ENCODE measurements around the gene UNC93A.
"Not testable (repeated sequence)": the region's sequence is repeated elsewhere in the genome, so short reads cannot be mapped to it uniquely, and the experiment has no call there.

Gene UNC93A

DNA sequence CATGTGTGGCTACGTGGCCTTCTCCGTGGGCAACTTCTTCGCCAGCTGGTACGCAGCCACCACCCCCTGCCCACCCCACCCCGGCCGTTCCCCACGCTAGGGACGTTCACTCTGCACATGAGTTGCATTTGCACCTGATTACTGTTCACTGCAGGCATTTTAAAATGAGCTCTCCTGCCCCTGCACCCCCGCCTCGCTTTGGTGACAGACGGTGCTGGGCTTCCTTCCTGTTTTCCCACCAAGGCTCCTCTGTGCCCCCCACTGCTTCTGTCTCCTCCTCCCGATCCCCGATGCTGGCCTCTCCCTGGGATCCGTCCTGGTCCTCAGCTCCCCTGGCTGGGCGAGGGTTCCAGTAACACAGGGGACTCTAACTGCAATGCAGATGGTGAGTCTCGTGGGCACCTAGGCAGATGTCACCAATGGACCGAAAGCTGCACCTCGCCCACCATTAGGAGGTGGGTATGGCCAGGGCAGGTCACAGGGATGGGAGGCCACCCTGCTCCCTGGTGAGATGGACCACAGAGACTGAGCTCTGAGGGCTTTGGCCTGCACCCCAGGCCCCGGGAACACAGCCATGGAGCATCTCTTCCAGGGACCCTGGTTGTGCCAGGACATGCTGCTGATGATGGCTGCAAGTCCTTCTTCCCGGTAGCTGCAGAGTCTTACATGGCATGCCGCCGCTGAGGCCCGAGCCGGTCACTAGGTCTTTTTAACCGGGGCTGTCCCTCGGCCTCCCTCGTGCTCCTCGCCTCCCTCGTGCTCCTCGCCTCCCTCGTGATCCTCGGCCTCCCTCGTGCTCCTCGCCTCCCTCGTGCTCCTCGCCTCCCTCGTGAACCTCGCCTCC, 3.8 kb downstream of the UNC93A start:
- no peak for DNase-seq

DNA sequence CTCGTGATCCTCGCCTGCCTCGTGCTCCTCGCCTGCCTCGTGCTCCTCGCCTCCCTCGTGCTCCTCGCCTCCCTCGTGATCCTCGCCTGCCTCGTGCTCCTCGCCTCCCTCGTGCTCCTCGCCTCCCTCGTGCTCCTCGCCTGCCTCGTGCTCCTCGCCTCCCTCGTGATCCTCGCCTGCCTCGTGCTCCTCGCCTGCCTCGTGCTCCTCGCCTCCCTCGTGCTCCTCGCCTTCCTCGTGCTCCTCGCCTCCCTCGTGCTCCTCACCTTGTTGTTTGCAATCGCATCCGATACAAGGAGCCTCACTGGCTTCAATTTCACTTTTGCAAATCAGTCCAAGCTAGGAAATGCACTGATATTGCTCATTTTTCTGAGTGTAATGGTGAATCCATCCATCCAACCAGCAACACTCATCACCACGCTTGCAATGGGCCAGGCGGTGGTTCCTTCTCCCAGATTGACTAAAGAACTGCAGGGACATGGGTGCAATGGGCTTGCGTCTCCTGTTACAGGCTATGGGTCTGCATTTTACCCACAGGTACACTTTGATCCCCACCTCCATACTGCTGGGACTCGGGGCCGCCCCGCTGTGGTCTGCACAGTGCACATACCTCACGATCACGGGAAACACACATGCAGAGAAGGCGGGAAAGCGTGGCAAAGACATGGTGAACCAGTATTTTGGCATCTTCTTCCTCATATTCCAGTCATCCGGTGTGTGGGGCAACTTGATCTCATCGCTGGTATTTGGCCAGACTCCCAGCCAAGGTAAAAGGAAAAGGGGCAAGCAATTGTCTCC, 4.6 kb downstream of the UNC93A start:
- no peak for DNase-seq

DNA sequence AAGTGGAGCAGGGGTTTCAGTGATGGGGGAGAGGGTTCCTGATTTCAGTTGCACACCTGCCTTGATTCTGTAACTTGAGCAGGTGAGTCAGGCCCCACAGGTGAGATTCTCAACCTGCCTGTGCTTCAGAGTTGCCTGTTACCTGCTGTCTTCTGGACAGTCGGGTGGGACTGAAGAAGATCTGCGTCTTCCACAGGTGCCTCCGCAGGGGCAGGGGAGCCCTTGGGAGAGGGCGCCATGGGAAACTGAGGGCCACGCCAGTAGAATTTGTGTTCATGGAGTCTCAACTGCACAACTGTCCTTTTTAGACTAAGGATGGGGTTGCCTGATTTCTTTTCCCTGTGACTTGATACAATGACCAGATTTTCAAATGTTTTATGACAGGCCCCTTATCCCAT, 5.2 kb downstream of the UNC93A start:
- DNase-seq = no peak

DNA sequence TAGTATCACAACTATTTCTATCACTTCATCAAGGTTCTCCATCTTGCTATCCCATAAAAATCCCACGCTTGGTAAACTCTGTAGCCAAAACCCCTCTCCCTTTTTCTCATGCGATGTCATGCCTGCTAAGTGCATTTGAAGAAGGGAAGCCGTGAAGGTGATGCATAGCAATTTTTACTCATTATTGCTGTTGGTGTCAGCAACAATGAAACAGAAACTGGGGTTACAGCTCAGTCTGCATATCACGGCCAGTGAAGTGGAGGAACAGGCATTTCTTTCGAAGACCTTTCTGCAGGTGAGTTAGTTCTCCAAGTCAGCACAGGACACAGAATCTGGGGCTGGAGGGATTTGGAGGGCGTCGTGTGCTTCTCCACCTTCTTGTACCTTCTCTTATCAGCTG, 5.8 kb downstream of the UNC93A start:
- no peak for DNase-seq

GRCh38 chr6:167298127-167298526, 7.0 kb downstream of the UNC93A start:
- no peak for DNase-seq

DNA sequence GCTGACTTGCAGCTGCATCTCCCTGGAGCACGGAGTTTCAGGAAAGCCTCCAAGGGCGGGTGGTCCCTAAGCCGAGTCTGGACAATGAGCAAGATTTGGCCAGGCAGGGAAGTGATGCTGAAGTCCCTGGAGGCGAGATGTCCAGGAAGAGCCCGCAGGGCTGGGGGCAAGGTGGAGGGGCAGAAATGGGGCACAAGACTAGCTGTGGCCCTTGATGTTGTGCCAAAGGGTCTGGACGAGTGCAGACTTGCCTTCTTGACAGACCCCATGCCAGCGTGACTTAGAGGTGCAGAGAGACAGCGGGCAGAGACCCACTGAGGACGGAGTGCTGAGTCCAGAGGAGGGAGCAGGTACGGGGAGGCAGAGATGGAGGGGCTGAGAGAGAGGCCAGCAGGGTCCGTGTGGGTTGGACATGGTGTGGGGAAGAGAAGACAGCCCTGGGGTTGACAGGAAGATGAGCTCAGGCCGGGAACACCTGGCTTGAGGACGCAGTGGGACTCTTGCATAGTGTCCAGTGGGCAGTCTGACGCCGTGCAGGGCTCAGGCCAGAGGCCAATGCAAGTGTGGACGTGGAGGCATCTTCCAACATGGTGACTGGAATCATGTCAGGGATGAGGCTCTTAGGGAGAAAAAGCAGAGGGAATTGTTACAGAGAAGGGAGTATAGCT, 8.7 kb downstream of the UNC93A start:
- DNase-seq = no peak

- no peak for DNase-seq
Observed at GRCh38 chr6:167300902-167301777, 10.0 kb downstream of the UNC93A start.

DNA sequence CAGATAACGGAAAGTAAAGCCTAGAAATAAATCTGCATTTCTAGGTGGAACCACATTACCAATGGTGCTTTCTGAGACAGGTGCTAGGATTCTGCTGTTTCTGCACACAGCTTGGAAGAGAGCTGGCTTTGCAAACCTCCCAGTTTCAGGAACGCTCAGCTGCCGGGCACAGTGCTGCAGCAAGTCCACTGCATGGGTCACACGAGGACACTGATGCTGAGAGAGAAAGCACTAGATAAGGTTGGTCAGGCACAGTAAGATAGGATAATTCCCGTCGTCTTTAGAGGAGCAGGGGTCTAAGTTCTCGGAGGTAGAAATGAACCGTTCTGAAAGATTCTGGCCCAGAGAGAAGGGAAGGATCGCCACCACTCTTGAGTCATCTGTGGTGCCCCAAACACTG, 11.0 kb downstream of the UNC93A start:
- DNase-seq = no peak

- no peak for DNase-seq
Observed at GRCh38 chr6:167302796-167303195, 11.7 kb downstream of the UNC93A start.

DNA sequence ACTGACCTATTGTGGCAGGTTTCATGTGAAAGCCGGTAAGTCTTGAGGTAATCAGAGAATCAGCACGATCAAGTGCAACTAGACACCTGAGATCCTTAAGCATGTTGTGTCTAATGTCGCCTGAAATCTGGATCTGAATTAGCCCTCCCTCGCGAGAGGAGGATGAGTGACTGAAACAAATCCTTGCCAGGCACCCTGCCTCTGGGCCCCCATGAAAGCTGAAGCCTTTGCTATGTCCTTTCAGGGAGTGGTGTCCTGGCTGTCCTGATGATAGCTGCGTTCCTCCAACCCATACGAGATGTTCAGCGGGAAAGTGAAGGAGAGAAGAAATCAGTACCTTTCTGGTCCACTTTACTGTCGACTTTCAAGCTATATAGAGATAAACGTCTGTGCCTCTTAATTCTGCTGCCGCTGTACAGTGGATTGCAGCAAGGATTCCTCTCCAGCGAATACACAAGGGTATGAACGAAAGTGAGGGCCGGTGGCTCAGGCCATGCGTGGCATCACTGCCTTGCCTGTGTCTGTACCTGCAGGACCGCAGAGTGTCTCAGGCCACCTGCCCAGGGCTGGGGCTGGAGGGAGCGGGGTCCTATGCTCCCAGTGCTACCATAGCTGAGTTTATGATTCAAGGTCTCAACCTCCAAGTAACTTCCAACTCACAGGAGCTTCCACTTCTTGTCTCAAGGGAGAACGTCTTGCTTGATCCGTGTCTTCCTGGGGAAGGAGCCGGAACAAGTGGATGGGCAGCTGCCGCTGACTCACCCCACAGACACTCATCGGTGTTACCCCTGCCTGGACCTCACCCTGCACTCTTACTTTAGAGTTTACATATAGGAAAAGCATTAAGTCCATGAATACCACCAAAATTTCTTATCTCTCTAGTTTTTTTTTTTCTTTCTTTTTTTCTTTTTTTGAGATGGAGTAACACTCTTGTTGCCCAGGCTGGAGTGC, 12.8 kb downstream of the UNC93A start:
- DNase-seq = no peak

- no peak for DNase-seq
Observed at GRCh38 chr6:167304912-167305311, 13.8 kb downstream of the UNC93A start.

DNA sequence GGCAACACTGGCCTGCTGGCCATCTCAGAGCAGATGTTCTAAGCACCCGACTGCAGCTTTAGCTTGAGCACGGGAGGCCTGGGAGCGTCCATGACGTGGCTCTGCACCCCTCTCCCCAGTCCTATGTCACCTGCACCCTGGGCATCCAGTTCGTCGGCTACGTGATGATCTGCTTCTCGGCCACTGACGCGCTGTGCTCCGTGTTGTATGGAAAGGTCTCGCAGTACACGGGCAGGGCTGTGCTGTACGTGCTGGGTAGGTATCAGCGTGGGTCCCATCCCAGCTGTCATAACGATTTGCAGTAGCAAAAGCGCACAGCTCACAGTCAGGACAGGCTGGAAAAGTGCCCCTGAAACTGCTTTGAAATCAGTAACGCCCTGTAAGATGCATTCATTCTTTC, 14.7 kb downstream of the UNC93A start:
- no peak for DNase-seq

DNA sequence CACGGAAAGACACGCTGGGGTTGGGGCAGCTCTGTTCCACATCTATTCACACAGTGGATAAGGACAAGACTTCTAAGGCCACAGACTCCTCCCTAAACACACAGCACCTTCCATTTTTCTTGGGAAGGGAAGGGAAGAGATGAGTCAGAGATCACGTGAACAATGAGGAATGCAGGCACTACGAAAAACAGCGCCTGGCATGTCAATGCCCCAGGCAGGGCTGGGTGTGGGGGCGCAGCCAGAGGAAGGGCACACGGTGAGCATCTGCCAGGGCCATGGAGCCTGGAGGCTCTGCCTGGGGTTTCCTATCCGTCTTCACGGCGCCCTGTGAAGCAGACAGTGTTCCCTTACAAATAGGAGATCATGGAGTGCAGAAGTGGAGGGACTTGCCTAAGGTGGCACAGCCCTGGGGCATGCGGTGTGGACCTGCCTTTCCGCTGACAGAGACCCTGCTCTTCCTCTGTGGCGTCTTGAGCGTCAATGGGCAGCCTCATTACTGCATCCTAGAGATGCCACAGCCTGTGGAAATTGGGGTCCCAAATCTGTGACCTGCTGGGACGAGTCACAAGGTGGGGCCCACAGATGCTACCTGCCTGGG, 15.4 kb downstream of the UNC93A start:
- DNase-seq = no peak

GRCh38 chr6:167307342-167307955, 16.3 kb downstream of the UNC93A start:
- no peak for DNase-seq

DNA sequence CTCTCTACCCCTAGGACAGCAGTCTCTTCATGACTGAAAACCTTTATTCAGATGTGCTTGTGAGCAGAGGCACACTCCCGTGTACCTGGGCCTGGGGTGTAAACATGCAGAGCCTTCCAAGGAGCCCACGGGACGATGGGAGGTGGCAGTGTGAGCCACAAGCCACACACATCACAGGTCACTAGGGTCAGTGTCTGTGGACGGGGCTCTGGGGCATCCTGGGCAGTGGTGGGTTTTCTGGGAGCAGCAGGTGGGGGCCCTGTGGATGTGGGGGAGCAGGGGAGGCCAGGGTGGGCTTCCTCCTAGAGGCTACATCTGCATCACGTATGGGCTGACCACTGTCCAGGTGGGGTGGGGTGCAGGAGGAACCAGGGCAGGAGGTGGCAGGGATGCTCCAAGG, 17.1 kb downstream of the UNC93A start:
- DNase-seq = no peak

GRCh38 chr6:167309355-167310192, 18.5 kb downstream of the UNC93A start:
- DNase-seq = not testable (repeated sequence)

- no peak for DNase-seq
Observed at GRCh38 chr6:167311286-167311685, 20.2 kb downstream of the UNC93A start.

- not testable (repeated sequence) for DNase-seq
Observed at GRCh38 chr6:167311691-167312090, 20.6 kb downstream of the UNC93A start.

DNA sequence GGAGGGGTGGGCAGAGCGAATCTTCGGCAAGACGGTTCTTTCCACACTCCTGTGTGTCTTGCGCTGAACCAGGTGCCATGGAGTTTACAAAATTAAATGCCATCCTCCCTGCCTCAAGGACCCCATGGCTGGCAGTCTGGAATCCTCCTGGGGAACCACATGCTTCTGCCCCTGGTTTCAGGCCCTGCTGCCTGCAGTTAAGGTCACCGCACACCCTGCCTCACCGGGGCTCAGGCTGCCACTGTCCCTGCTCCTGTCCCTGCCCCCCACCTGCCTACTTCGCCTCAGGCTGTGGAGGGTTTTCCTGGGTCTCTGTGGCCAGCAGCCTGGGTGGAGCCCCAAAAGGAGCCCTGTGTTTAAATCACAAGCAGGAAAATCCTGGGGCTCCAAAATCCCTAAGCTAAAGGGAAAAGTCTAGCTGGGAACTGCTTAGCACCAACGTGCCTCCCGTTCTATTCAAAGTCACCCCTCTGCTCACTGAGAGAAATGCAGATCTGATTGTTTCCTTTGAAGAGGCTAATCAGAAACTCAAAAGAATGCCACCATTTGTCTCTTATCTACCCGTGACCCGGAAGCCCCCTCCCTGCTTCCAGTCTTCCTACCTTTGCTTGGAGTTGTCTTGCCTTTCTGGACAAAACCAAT, 23.2 kb downstream of the UNC93A start:
- no peak for DNase-seq
